T-helper 2 cell treated with Interferon-gamma antibody and Interleukin-4, amounts not matched to agents 5 μg/mL and 100 μg/mL, for 36 hours (primary cell): ENCODE results near the gene MS4A7.

Source experiments
- DNase-seq: peaks from one replicate; pipeline ENCODE4 v3.0.0; 2021; ENCODE audit warnings: low spot score
- H3K27ac Mint-ChIP-seq: one replicate; pipeline ENCODE4 v1.8.0; 2021; ENCODE audit warnings: mild to moderate bottlenecking, mixed read lengths
- H3K27me3 Mint-ChIP-seq: one replicate; pipeline ENCODE4 v1.8.0; 2021; ENCODE audit warnings: low read depth, mixed read lengths
- H3K36me3 Mint-ChIP-seq: one replicate; pipeline ENCODE4 v1.8.0; 2021; ENCODE audit warnings: low read depth, mixed read lengths
- H3K4me1 Mint-ChIP-seq: one replicate; pipeline ENCODE4 v1.8.0; 2021; ENCODE audit warnings: low read depth, mixed read lengths
- H3K4me3 Mint-ChIP-seq: one replicate; pipeline ENCODE4 v1.8.0; 2022; ENCODE audit warnings: mild to moderate bottlenecking, moderate library complexity, mixed read lengths
- H3K9me3 Mint-ChIP-seq: one replicate; pipeline ENCODE4 v1.8.0; 2021; ENCODE audit warnings: mixed read lengths

The MS4A7 gene

GRCh38 chr11:60378354-60378753 lies at the start of gene MS4A7:
Gene MS4A7 (plus strand): TSS chr11:60378532. CDS start chr11:60383142, 4,610 bp downstream.
- Mint-ChIP-seq H3K36me3 (no peaks in the 10 kb centered on the region), H3K27me3 (peaks cover 13% of the 10 kb centered on the region), H3K4me3 (no peak within 1 kb of the TSS), H3K4me1 (peaks cover 3% of the 10 kb centered on the region), H3K9me3 (no peaks in the 10 kb centered on the region), H3K27ac (no peak within 1 kb of the TSS)
- DNase-seq, result no peak

- H3K36me3 Mint-ChIP-seq, result no peaks in the 10 kb centered on the region
- DNase-seq, result no peak
- no peak overlapping the region for H3K27ac Mint-ChIP-seq
- H3K27me3 Mint-ChIP-seq, result no peaks in the 10 kb centered on the region
- H3K4me3 Mint-ChIP-seq, result no peak overlapping the region
- H3K4me1 Mint-ChIP-seq, result no peaks in the 10 kb centered on the region
- H3K9me3 Mint-ChIP-seq, result peaks cover 5% of the 10 kb centered on the region
These were observed 45.5 kb upstream of the MS4A7 start for GRCh38 chr11:60332846-60333245.

GRCh38 chr11:60334005-60334620 lies 44.2 kb upstream of the MS4A7 start:
- peaks cover 4% of the 10 kb centered on the region for H3K9me3 Mint-ChIP-seq
- H3K4me1 Mint-ChIP-seq, result no peaks in the 10 kb centered on the region
- H3K27ac Mint-ChIP-seq, result no peak overlapping the region
- peak; percentile 35 for DNase-seq
- no peak overlapping the region for H3K4me3 Mint-ChIP-seq
- H3K36me3 Mint-ChIP-seq, result no peaks in the 10 kb centered on the region
- no peaks in the 10 kb centered on the region for H3K27me3 Mint-ChIP-seq

- Mint-ChIP-seq H3K9me3 (no peaks in the 10 kb centered on the region), H3K27ac (no peak overlapping the region), H3K36me3 (no peaks in the 10 kb centered on the region), H3K4me1 (no peaks in the 10 kb centered on the region), H3K4me3 (no peak overlapping the region), H3K27me3 (peaks cover 3% of the 10 kb centered on the region)
- DNase-seq, result no peak
These were observed 41.5 kb upstream of the MS4A7 start for GRCh38 chr11:60336767-60337391.

- H3K4me1 Mint-ChIP-seq, result no peaks in the 10 kb centered on the region
- H3K27me3 Mint-ChIP-seq, result peaks cover 3% of the 10 kb centered on the region
- no peak for DNase-seq
- no peak overlapping the region for H3K4me3 Mint-ChIP-seq
- H3K9me3 Mint-ChIP-seq, result no peaks in the 10 kb centered on the region
- H3K27ac Mint-ChIP-seq, result no peak overlapping the region
- H3K36me3 Mint-ChIP-seq, result no peaks in the 10 kb centered on the region
These were observed 40.3 kb upstream of the MS4A7 start for GRCh38 chr11:60338053-60338452.

GRCh38 chr11:60339356-60339755 lies 39.0 kb upstream of the MS4A7 start:
- DNase-seq, result no peak
- Mint-ChIP-seq H3K4me1 (no peaks in the 10 kb centered on the region), H3K36me3 (no peaks in the 10 kb centered on the region), H3K9me3 (no peaks in the 10 kb centered on the region), H3K4me3 (no peak overlapping the region), H3K27ac (no peak overlapping the region), H3K27me3 (peaks cover 3% of the 10 kb centered on the region)

GRCh38 chr11:60343094-60343704 lies 35.1 kb upstream of the MS4A7 start:
- Mint-ChIP-seq H3K27me3 (peaks cover 3% of the 10 kb centered on the region), H3K36me3 (no peaks in the 10 kb centered on the region), H3K4me1 (no peaks in the 10 kb centered on the region), H3K4me3 (no peak overlapping the region), H3K27ac (no peak overlapping the region), H3K9me3 (no peaks in the 10 kb centered on the region)
- no peak for DNase-seq

GRCh38 chr11:60344146-60344545 lies 34.2 kb upstream of the MS4A7 start:
- Mint-ChIP-seq H3K4me3 (no peak overlapping the region), H3K27ac (no peak overlapping the region), H3K27me3 (peaks cover 3% of the 10 kb centered on the region), H3K36me3 (no peaks in the 10 kb centered on the region), H3K9me3 (no peaks in the 10 kb centered on the region), H3K4me1 (no peaks in the 10 kb centered on the region)
- no peak for DNase-seq

GRCh38 chr11:60345489-60345888 lies 32.8 kb upstream of the MS4A7 start:
- DNase-seq, result no peak

GRCh38 chr11:60347084-60347797 lies 31.1 kb upstream of the MS4A7 start:
- DNase-seq, result no peak
- Mint-ChIP-seq H3K36me3 (no peaks in the 10 kb centered on the region), H3K4me3 (no peak overlapping the region), H3K27ac (no peak overlapping the region), H3K27me3 (no peaks in the 10 kb centered on the region), H3K9me3 (no peaks in the 10 kb centered on the region), H3K4me1 (no peaks in the 10 kb centered on the region)

More at GRCh38 chr11:60345489-60345888, 32.8 kb upstream of the MS4A7 start:
- Mint-ChIP-seq H3K9me3 (no peaks in the 10 kb centered on the region), H3K4me1 (no peaks in the 10 kb centered on the region), H3K27ac (no peak overlapping the region), H3K27me3 (no peaks in the 10 kb centered on the region), H3K4me3 (no peak overlapping the region), H3K36me3 (no peaks in the 10 kb centered on the region)

- Mint-ChIP-seq H3K27ac (no peak overlapping the region), H3K4me1 (no peaks in the 10 kb centered on the region), H3K27me3 (no peaks in the 10 kb centered on the region), H3K4me3 (no peak overlapping the region), H3K9me3 (no peaks in the 10 kb centered on the region), H3K36me3 (no peaks in the 10 kb centered on the region)
- DNase-seq, result no peak
These were observed 30.2 kb upstream of the MS4A7 start for GRCh38 chr11:60348116-60348515.

- H3K27ac Mint-ChIP-seq, result no peak overlapping the region
- H3K36me3 Mint-ChIP-seq, result no peaks in the 10 kb centered on the region
- H3K9me3 Mint-ChIP-seq, result no peaks in the 10 kb centered on the region
- DNase-seq, result no peak
- peaks cover 3% of the 10 kb centered on the region for H3K27me3 Mint-ChIP-seq
- no peaks in the 10 kb centered on the region for H3K4me1 Mint-ChIP-seq
- no peak overlapping the region for H3K4me3 Mint-ChIP-seq
These were observed 28.3 kb upstream of the MS4A7 start for GRCh38 chr11:60349990-60350389.

GRCh38 chr11:60357771-60358170 lies 20.6 kb upstream of the MS4A7 start:
- Mint-ChIP-seq H3K9me3 (no peaks in the 10 kb centered on the region), H3K27ac (no peak overlapping the region), H3K4me3 (no peak overlapping the region), H3K27me3 (peaks cover 6% of the 10 kb centered on the region), H3K36me3 (no peaks in the 10 kb centered on the region), H3K4me1 (no peaks in the 10 kb centered on the region)
- no peak for DNase-seq

GRCh38 chr11:60360621-60361020 lies 17.7 kb upstream of the MS4A7 start:
- H3K4me3 Mint-ChIP-seq, result no peak overlapping the region
- H3K27ac Mint-ChIP-seq, result no peak overlapping the region
- DNase-seq, result no peak
- H3K36me3 Mint-ChIP-seq, result no peaks in the 10 kb centered on the region
- H3K4me1 Mint-ChIP-seq, result no peaks in the 10 kb centered on the region
- no peaks in the 10 kb centered on the region for H3K9me3 Mint-ChIP-seq
- peaks cover 8% of the 10 kb centered on the region for H3K27me3 Mint-ChIP-seq
